PC-9 (cell line): Measurements from ENCODE around the gene TXNRD1. TPM values are rescaled to one million over a fixed set of nuclear protein-coding genes. Genes with fewer than 3 reads are reported as not detected.
A peak's percentile ranks its signal among the peaks of the same experiment; 100 is the strongest.

ENCODE experiments used
- BruUV-seq: library from RNA; stranded (reverse); fragments of 400-500 nt; replicated peaks from 2 replicates; lab custom pipeline; 2021; lab: Mats Ljungman, UMichigan
- CTCF ChIA-PET: fragments of 300-600 bp; sonication (Branson Sonifier 250); formaldehyde crosslinking; loops from one replicate; lab custom pipeline; 2022; ENCODE audit warnings: antibody characterized with exemption; lab: Charles Lee
- POLR2A ChIA-PET: fragments of 300-600 bp; sonication (Branson Sonifier 250); formaldehyde crosslinking; loops from one replicate; lab custom pipeline; 2022; ENCODE audit warnings: antibody characterized with exemption; ENCODE audit not compliant: unreplicated experiment; lab: Charles Lee
- DNase-seq, 2 experiments: peaks; one replicate each; pipeline versions ENCODE4 v3.0.0 to v3.0.0-alpha.2; 2015 to 2022; ENCODE audit warnings: mixed read lengths in 1 of 2
- H2AFZ ChIP-seq: fragments of 200-600 bp; sonication (generic); 2 replicates; pipeline ENCODE4 v1.8.1; 2017; ENCODE audit warnings: antibody characterized with exemption
- H3F3A ChIP-seq: fragments of 200-600 bp; sonication (generic); 2 replicates; pipeline ENCODE4 v1.8.1; 2017; ENCODE audit warnings: antibody characterized with exemption, mild to moderate bottlenecking, low read depth; ENCODE audit not compliant: insufficient read depth
- H3K27ac ChIP-seq: fragments of 200-600 bp; sonication (generic); 2 replicates; pipeline ENCODE4 v1.6.1; 2016; ENCODE audit warnings: mixed run types
- H3K27me3 ChIP-seq: fragments of 200-600 bp; sonication (generic); 2 replicates; pipeline ENCODE4 v1.6.1; 2016; ENCODE audit warnings: low read depth, mixed run types; ENCODE audit not compliant: insufficient read depth
- H3K36me3 ChIP-seq: fragments of 200-600 bp; sonication (generic); 2 replicates; pipeline ENCODE4 v1.6.1; 2016; ENCODE audit warnings: low read depth, mixed run types
- H3K4me1 ChIP-seq: fragments of 200-600 bp; sonication (generic); replicated peaks from 2 replicates; pipeline ENCODE4 v1.6.1; 2016; ENCODE audit warnings: mixed run types; ENCODE audit not compliant: insufficient read depth
- H3K4me2 ChIP-seq: fragments of 200-600 bp; sonication (generic); 2 replicates; pipeline ENCODE4 v1.6.1; 2017; ENCODE audit warnings: mixed run types
- H3K4me3 ChIP-seq: fragments of 200-600 bp; sonication (generic); 2 replicates; pipeline ENCODE4 v1.6.1; 2016; ENCODE audit warnings: mixed run types
- H3K79me2 ChIP-seq: fragments of 200-600 bp; sonication (generic); 2 replicates; pipeline ENCODE4 v1.6.1; 2017; ENCODE audit warnings: low read depth, mixed run types
- H3K9me2 ChIP-seq: fragments of 200-600 bp; sonication (generic); 2 replicates; pipeline ENCODE4 v1.8.1; 2017; ENCODE audit warnings: mild to moderate bottlenecking; ENCODE audit not compliant: insufficient read depth
- H3K9me3 ChIP-seq: fragments of 200-600 bp; sonication (generic); 2 replicates; pipeline ENCODE4 v1.8.1; 2016; ENCODE audit warnings: low read depth; ENCODE audit not compliant: insufficient read depth
- H4K20me1 ChIP-seq: fragments of 200-600 bp; sonication (generic); 2 replicates; pipeline ENCODE4 v1.8.1; 2017; ENCODE audit not compliant: insufficient read depth
- EZH2 ChIP-seq: fragments of 200-600 bp; sonication (generic); IDR thresholded peaks from 2 replicates; pipeline ENCODE4 v1.8.0; 2017; ENCODE audit warnings: antibody characterized with exemption, low read depth
- intact Hi-C: fragments of 100-400 bp; cut with micrococcal nuclease; formaldehyde crosslinking; loops from one replicate; pipeline ENCODE4 v1.10.0; 2022; ENCODE audit not compliant: unreplicated experiment
- total RNA-seq: library from RNA; stranded (reverse); gene quantifications from 2 replicates; pipeline ENCODE4 v1.2.3, GENCODE V29; 2021
- TF ChIP-seq, protein P1 (sequence below): fragments of 200-600 bp; sonication (generic); conservative IDR thresholded peaks from 2 replicates; pipeline ENCODE4 v1.6.1; 2017; ENCODE audit warnings: mixed run types, antibody characterized with exemption, mild to moderate bottlenecking, moderate library complexity

The TXNRD1 gene
- total RNA-seq, 1 experiment from 2014 or later = 1,250 TPM

DNA sequence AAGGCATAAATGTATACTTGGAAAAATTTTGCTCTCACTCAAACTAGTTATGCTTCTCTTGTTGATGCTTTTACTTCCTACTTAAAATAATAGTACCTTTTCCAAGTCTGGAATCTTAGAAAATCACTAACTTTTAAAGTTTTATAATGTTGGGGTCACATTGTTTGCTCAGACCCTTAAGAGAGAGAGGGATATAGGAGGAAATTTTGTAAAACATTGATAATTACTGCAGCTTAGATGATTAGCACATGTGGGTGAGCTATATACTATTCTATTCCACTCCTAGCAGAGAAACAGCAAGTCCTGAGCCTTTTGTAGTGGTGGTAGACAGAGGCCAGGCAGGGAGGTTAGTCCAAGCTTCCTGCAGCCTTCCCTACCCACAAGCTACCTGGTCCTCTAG lies 101.4 kb downstream of the TXNRD1 start:
- BruUV-seq = no TSS peak
- H3K27ac ChIP-seq = peak overlapping the region; percentile 56
- peaks cover 99% of the 10 kb centered on the region for H3K79me2 ChIP-seq
- intact Hi-C loops = loop anchor here (10.0 kb wide), 1 partner anchor 182 kb away; the partner anchor contains the start of gene NFYB
- no peaks in the 10 kb centered on the region for H3K9me3 ChIP-seq
- H3K4me2 ChIP-seq = 0 out of 2 replicates have a peak overlapping the region, but pooled peaks have one; percentile 11
- no peak for DNase-seq
- no peaks in the 10 kb centered on the region for H3K27me3 ChIP-seq
- no peak overlapping the region for H3K4me3 ChIP-seq
- peaks cover 100% of the 10 kb centered on the region for H3F3A ChIP-seq
- peaks cover 100% of the 10 kb centered on the region for H4K20me1 ChIP-seq
- H3K9me2 ChIP-seq = no peaks in the 10 kb centered on the region
- peaks cover 93% of the 10 kb centered on the region for H3K36me3 ChIP-seq
- H3K4me1 ChIP-seq = peaks cover 91% of the 10 kb centered on the region
- POLR2A ChIA-PET = no interaction called here
- CTCF ChIA-PET = interaction anchor here (0.6 kb wide), 1 partner anchor 25 kb away, joined by 6 read pairs; no protein-coding TSS in a partner anchor
- TF ChIP-seq, protein P1, sequence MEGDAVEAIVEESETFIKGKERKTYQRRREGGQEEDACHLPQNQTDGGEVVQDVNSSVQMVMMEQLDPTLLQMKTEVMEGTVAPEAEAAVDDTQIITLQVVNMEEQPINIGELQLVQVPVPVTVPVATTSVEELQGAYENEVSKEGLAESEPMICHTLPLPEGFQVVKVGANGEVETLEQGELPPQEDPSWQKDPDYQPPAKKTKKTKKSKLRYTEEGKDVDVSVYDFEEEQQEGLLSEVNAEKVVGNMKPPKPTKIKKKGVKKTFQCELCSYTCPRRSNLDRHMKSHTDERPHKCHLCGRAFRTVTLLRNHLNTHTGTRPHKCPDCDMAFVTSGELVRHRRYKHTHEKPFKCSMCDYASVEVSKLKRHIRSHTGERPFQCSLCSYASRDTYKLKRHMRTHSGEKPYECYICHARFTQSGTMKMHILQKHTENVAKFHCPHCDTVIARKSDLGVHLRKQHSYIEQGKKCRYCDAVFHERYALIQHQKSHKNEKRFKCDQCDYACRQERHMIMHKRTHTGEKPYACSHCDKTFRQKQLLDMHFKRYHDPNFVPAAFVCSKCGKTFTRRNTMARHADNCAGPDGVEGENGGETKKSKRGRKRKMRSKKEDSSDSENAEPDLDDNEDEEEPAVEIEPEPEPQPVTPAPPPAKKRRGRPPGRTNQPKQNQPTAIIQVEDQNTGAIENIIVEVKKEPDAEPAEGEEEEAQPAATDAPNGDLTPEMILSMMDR = no peak
- no peak for TF ChIP-seq EZH2
- no peak overlapping the region for H2AFZ ChIP-seq

DNA sequence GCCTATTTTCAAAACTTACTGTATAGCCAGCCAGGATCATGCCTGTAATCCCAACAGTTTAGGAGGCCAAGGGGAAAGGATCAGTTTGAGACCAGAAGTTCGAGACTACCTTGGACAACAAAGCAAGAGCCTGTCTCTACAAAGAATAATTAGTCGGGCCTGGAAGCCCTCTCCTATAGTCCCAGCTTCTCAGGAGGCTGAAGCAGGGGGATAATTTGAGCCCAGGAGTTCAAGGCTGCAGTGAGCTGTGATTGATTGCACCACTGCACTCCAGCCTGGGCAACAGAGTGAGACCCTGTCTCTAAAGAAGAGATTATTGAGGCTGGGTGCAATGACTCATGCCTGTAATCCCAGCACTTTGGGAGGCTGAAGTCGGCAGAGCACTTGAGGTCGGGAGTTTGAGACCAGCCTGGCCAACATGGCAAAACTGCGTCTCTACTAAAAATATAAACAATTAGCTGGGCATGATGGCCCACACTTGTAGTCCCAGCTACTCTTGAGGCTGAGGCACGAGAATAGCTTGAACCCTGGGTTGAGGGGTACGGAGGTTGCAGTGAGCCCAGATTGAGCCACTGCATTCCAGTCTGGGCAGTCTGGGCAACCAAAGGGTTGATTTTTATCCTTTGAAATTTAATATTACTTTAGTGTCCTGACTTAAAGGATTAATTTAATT lies 102.1 kb downstream of the TXNRD1 start:
- Histone ChIP-seq H3K36me3 (peaks cover 88% of the 10 kb centered on the region), H3K4me2 (peak overlapping the region; percentile 17; the same call in 1 of the 2 replicates), H4K20me1 (peaks cover 99% of the 10 kb centered on the region), H3K9me2 (no peaks in the 10 kb centered on the region), H3K9me3 (no peaks in the 10 kb centered on the region), H3K4me3 (no peak overlapping the region), H3K27me3 (no peaks in the 10 kb centered on the region), H3K79me2 (peaks cover 98% of the 10 kb centered on the region), H3F3A (peaks cover 100% of the 10 kb centered on the region), H3K27ac (peak overlapping the region; percentile 56), H2AFZ (no peak overlapping the region), H3K4me1 (peaks cover 83% of the 10 kb centered on the region)
- BruUV-seq = TSS peak; percentile 1
- ChIA-PET POLR2A (interaction anchor here (0.6 kb wide), 1 partner anchor 30 kb away, joined by 9 read pairs; no protein-coding TSS in a partner anchor), CTCF (interaction anchor here (0.6 kb wide), 1 partner anchor 25 kb away, joined by 6 read pairs; no protein-coding TSS in a partner anchor)
- no peak for DNase-seq
- intact Hi-C loops = loop anchor here (10.0 kb wide), 1 partner anchor 183 kb away; the partner anchor contains the start of gene NFYB
- TF ChIP-seq, protein P1 = no peak
- TF ChIP-seq EZH2 = no peak

DNA sequence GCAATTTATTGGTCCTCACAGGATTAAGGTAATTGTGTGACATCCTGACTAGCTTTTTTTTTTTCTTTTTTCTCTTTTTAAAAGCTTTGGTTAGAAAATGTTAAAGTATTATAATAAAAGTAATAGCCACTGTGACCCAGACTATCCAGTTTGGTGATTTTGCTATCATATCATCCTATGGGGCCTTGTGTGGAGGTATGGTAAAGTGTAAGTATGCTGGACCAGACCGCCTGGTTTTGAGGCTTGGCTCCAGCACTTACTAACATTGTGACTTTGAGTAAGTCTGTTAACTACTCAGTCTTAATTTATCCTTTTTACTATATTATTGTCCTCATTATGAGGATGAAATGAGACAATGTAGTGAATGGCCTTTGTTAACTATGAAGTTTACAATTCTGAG lies 103.4 kb downstream of the TXNRD1 start:
- CTCF ChIA-PET = no interaction called here
- H3K9me3 ChIP-seq = no peaks in the 10 kb centered on the region
- no peaks in the 10 kb centered on the region for H3K27me3 ChIP-seq
- H3K4me1 ChIP-seq = peaks cover 70% of the 10 kb centered on the region
- peak overlapping the region; percentile 56 for H3K27ac ChIP-seq
- no peak for DNase-seq
- POLR2A ChIA-PET = interaction anchor here (0.5 to 0.7 kb wide), 4 partner anchors 24 to 75 kb away, joined by 3 to 8 read pairs (median 4); no protein-coding TSS in a partner anchor
- no peaks in the 10 kb centered on the region for H3K9me2 ChIP-seq
- peaks cover 90% of the 10 kb centered on the region for H4K20me1 ChIP-seq
- peak overlapping the region; percentile 20; the same call in 1 of the 2 replicates for H3K4me2 ChIP-seq
- no peak overlapping the region for H2AFZ ChIP-seq
- intact Hi-C loops = loop anchor here (10.0 kb wide), 1 partner anchor 184 kb away; the partner anchor contains the start of gene NFYB
- TF ChIP-seq, protein P1 = no peak
- no peak for TF ChIP-seq EZH2
- peaks cover 78% of the 10 kb centered on the region for H3K36me3 ChIP-seq
- peaks cover 89% of the 10 kb centered on the region for H3K79me2 ChIP-seq
- no TSS peak for BruUV-seq
- 0 out of 2 replicates have a peak overlapping the region, but pooled peaks have one; percentile 14 for H3K4me3 ChIP-seq
- H3F3A ChIP-seq = peaks cover 90% of the 10 kb centered on the region
